Adrenal gland (tissue), 12 donors: ENCODE results near the gene HTR7. TPM values are rescaled to one million over a fixed set of nuclear protein-coding genes. Genes with fewer than 3 reads are reported as not detected.

Experiments
- DNase-seq, 7 donors: peaks; one replicate each; pipeline ENCODE4 v3.0.0-alpha.2; 2019 to 2020
- H3K27ac ChIP-seq, 5 donors: fragments of 200-600 bp; sonication (generic) in 4 of 5; 1 replicate in 3 of 5; 2 replicates in 2 of 5; pipeline versions ENCODE4 v1.5.1 to v1.8.0; 2016 to 2020; ENCODE audit warnings: mild to moderate bottlenecking in 1 of 5
- H3K27me3 ChIP-seq: fragments of 200-600 bp; 2 replicates; pipeline ENCODE4 v1.8.0; 2021
- H3K36me3 ChIP-seq, 2 donors: fragments of 200-600 bp; replicated peaks in 1 of 2; 1 replicate in 1 of 2; 2 replicates in 1 of 2; pipeline versions ENCODE4 v1.5.1 to v1.8.0; 2018 to 2022
- H3K4me1 ChIP-seq, 2 donors: fragments of 200-600 bp; replicated peaks in 1 of 2; 1 replicate in 1 of 2; 2 replicates in 1 of 2; pipeline versions ENCODE4 v1.5.1 to v1.8.0; 2018 to 2021
- H3K4me3 ChIP-seq, 4 donors: fragments of 200-600 bp; sonication (generic) in 3 of 4; one replicate each; pipeline ENCODE4 v1.5.1; 2016 to 2018
- H3K9me3 ChIP-seq, 3 donors: fragments of 200-600 bp; sonication (generic) in 1 of 3; replicated peaks in 1 of 3; 1 replicate in 2 of 3; 2 replicates in 1 of 3; pipeline versions ENCODE4 v1.5.1 to v1.8.0; 2016 to 2021
- POLR2A ChIP-seq, 2 donors: fragments of 450-650 bp; IDR thresholded peaks; one replicate each; pipeline ENCODE4 v1.6.1; 2017; ENCODE audit warnings: antibody characterized with exemption in 2 of 2, mild to moderate bottlenecking in 2 of 2, moderate library complexity in 1 of 2
- WGBS, 4 donors: extraction: QIAGEN DNeasy Blood & Tissue Kit in 2 of 4; methylation state at CpG; one replicate each; pipeline versions ENCODE4 v1.1.5 to v1.1.7; 2013 to 2017; 5-methylcytosine and 5-hydroxymethylcytosine counted together
- intact Hi-C, 2 donors: fragments of 100-400 bp; cut with DNase I; formaldehyde crosslinking; loops; one replicate each; pipeline versions ENCODE4 v1.14.1 to v1.15.0; 2022 to 2023
- polyA plus RNA-seq, 3 donors: library from polyadenylated mRNA; stranded (reverse); fragments of 200-250 nt in 2 of 3; fragments of 350-450 nt in 1 of 3; fragmentation: Illumina TruSeq in 1 of 3; extraction: RNeasy Lipid Tissue Mini Kit (QIAGEN cat#74804) in 1 of 3; gene quantifications; one replicate each; pipeline ENCODE4 v1.2.3, GENCODE V29; 2013 to 2014
- total RNA-seq, 9 donors: library from RNA; depleted of rRNA in 4 of 9; stranded (reverse); fragments of >200 nt in 4 of 9; fragments of 120-200 nt in 1 of 9; fragmentation: NEBNext Ultra II Directional in 1 of 9; extraction: Animal tissue kit (Norgen Biotek cat#: 25700) in 1 of 9; gene quantifications; one replicate each; pipeline versions ENCODE4 v1.1.0 to v1.2.4, GENCODE V29; 2013 to 2023
- TF ChIP-seq, protein P1 (sequence below), 6 experiments: fragments of 450-650 bp in 4 of 6; fragments of 200-600 bp in 2 of 6; sonication (generic) in 1 of 6; IDR thresholded peaks; 1 replicate in 5 of 6; 2 replicates in 1 of 6; pipeline versions ENCODE4 v1.5.1 to v1.8.0; 2016 to 2021; ENCODE audit warnings: antibody characterized with exemption in 6 of 6, mild to moderate bottlenecking in 2 of 6, moderate library complexity in 1 of 6
- donor health status: healthy with polysubstance abuse.
- donor health status: Bipolar disorder and iron deficiency.
- donor health status: DM: yes; HTN: yes; CAD: no.
- donor health status: DM: no; HTN: no; CAD: no.
- donor health status: DM: no; HTN: no; CAD: no.
- donor health status: DM: yes; HTN: yes; CAD: no.

The HTR7 gene
- total and polyA plus RNA-seq, 12 donors: 0.03 to 0.50 (median 0.35) TPM; not detected in 1

GRCh38 chr10:90740265-90740664 is 117.6 kb downstream of the HTR7 start:
- H3K27me3 ChIP-seq: no peaks in the 10 kb centered on the region
- H3K9me3 ChIP-seq: no peaks in the 10 kb centered on the region
- no peaks in the 10 kb centered on the region for H3K4me1 ChIP-seq
- no peaks in the 10 kb centered on the region for H3K36me3 ChIP-seq
- intact Hi-C loops: loop anchor here in 1 of 2 donors (10.0 kb wide), 1 partner anchor 125 kb away; no protein-coding TSS in a partner anchor
- WGBS, 4 donors: 55 to 74% (median 68%) methylated on average over 2 of the region's 2 CpGs
- DNase-seq: no peak
- TF ChIP-seq POLR2A (IDR thresholded peaks at IDR 0.05): no peak
- TF ChIP-seq, protein P1, sequence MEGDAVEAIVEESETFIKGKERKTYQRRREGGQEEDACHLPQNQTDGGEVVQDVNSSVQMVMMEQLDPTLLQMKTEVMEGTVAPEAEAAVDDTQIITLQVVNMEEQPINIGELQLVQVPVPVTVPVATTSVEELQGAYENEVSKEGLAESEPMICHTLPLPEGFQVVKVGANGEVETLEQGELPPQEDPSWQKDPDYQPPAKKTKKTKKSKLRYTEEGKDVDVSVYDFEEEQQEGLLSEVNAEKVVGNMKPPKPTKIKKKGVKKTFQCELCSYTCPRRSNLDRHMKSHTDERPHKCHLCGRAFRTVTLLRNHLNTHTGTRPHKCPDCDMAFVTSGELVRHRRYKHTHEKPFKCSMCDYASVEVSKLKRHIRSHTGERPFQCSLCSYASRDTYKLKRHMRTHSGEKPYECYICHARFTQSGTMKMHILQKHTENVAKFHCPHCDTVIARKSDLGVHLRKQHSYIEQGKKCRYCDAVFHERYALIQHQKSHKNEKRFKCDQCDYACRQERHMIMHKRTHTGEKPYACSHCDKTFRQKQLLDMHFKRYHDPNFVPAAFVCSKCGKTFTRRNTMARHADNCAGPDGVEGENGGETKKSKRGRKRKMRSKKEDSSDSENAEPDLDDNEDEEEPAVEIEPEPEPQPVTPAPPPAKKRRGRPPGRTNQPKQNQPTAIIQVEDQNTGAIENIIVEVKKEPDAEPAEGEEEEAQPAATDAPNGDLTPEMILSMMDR (IDR thresholded peaks at IDR 0.05): no peak
- no peak overlapping the region for H3K27ac ChIP-seq
- no peak overlapping the region for H3K4me3 ChIP-seq

DNA sequence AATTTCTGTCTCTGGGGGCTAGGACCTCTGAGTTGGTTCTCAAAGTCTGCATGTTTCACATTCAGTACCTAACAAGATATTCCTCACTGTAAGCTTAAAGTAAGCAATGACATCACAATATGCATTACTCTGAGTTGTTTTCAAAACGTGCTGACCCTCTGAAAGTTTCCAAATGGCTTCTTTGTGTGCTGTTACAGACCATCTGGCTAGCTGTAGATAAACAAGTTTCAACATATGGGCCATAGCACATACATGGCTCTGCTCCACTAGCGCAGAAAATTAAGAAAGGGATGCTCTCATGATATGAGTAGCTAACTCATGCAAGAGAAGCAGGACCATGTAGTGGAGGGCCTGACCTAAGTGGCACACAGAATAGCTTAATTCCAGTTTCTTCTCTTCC is 119.0 kb downstream of the HTR7 start:
- 50 to 63% (median 56%) methylated on average over 2 of the region's 2 CpGs for WGBS, 4 donors

GRCh38 chr10:90734415-90734814 is 123.4 kb downstream of the HTR7 start:
- TF ChIP-seq, protein P1 (IDR thresholded peaks at IDR 0.05): no peak
- no peak for TF ChIP-seq POLR2A (IDR thresholded peaks at IDR 0.05)
- no peak for DNase-seq
- WGBS, 4 donors: 63 to 78% (median 69%) methylated on average over 2 of the region's 2 CpGs
- Histone ChIP-seq H3K27me3 (no peaks in the 10 kb centered on the region), H3K4me1 (no peaks in the 10 kb centered on the region), H3K36me3 (no peaks in the 10 kb centered on the region), H3K9me3 (no peaks in the 10 kb centered on the region), H3K27ac (no peak overlapping the region), H3K4me3 (no peak overlapping the region)
- intact Hi-C loops: no loop called here

More for the DNA sequence above, 119.0 kb downstream of the HTR7 start:
- no peaks in the 10 kb centered on the region for H3K27me3 ChIP-seq
- no peak for DNase-seq
- TF ChIP-seq POLR2A (IDR thresholded peaks at IDR 0.05): no peak
- TF ChIP-seq, protein P1 (IDR thresholded peaks at IDR 0.05): no peak
- intact Hi-C loops: no loop called here
- H3K4me3 ChIP-seq: no peak overlapping the region
- H3K27ac ChIP-seq: no peak overlapping the region
- H3K4me1 ChIP-seq: no peaks in the 10 kb centered on the region
- H3K9me3 ChIP-seq: no peaks in the 10 kb centered on the region
- no peaks in the 10 kb centered on the region for H3K36me3 ChIP-seq

DNA sequence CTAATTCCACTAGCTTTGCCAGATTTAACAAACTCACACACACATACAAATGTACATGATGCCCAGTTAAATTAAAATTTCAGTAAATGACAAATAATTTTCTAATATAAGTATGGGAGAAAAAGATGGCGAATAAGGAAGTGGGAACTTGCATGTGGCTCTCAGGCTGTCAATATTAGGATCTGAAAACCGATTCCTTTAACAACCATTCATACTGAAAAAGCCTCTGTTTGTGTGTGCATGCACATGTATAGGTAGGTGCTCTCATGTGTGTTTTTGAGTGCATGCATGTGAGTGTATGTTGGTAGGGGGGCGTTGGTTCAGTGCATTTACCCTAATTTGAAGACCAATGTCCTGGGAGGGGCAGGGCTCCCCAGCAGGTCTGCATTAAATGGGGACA is 125.3 kb downstream of the HTR7 start:
- 62 to 73% (median 68%) methylated on average over 3 of the region's 3 CpGs for WGBS, 4 donors
- Histone ChIP-seq H3K36me3 (no peaks in the 10 kb centered on the region), H3K27me3 (no peaks in the 10 kb centered on the region), H3K9me3 (no peaks in the 10 kb centered on the region), H3K4me3 (no peak overlapping the region), H3K4me1 (no peaks in the 10 kb centered on the region), H3K27ac (no peak overlapping the region)
- intact Hi-C loops: no loop called here
- TF ChIP-seq, protein P1 (IDR thresholded peaks at IDR 0.05): no peak
- TF ChIP-seq POLR2A (IDR thresholded peaks at IDR 0.05): no peak
- DNase-seq: no peak
